OCI-LY3 (cell line): ENCODE results near the gene TLE5.

Experiments
- EZH2phosphoT487 ChIP-seq: fragments of 200-600 bp; shearing (Covaris generic); IDR thresholded peaks from 2 replicates; pipeline ENCODE4 v1.6.1; 2018; ENCODE audit warnings: antibody characterized with exemption, mixed run types, low read depth
- TF ChIP-seq, protein P1 (sequence below): fragments of 200-600, 300-600 bp; sonication (generic); IDR thresholded peaks from 2 replicates; pipeline ENCODE4 v1.5.1; 2014; ENCODE audit warnings: antibody characterized with exemption, low read length, low read depth

DNA sequence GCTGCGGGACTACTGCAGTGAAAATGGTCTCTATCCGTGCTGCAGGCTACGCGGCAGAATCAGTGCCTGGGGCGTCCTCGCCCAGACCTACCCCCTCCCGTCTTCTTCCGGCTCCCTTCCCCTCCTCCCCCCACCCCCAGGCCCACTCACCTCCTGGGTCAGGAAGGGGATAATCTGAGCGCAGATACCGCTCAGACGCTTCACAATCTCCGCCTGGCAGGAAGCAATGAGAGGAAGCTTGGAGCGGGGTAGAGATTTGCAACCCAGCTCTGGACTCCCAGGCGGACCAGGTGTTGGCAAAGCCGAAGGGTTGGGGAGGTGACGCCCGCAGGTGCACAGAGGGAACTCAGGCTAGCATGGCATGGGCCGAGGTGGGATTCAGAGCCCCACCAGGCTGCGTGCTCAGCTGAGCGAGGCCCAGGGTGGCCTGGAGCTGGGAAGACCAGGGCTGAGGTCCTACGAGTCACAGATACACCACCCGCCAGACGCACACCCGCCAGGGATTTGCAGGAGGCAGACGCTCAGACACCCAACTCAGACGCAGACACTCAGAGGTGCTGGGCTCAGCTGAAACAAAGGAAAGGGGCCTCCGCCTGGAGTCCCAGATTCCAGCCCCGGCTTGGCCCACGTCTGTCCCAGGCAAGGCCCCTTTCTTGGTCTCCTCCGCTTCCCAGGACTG is 37.3 kb downstream of the TLE5 start:
- TF ChIP-seq, protein P1, sequence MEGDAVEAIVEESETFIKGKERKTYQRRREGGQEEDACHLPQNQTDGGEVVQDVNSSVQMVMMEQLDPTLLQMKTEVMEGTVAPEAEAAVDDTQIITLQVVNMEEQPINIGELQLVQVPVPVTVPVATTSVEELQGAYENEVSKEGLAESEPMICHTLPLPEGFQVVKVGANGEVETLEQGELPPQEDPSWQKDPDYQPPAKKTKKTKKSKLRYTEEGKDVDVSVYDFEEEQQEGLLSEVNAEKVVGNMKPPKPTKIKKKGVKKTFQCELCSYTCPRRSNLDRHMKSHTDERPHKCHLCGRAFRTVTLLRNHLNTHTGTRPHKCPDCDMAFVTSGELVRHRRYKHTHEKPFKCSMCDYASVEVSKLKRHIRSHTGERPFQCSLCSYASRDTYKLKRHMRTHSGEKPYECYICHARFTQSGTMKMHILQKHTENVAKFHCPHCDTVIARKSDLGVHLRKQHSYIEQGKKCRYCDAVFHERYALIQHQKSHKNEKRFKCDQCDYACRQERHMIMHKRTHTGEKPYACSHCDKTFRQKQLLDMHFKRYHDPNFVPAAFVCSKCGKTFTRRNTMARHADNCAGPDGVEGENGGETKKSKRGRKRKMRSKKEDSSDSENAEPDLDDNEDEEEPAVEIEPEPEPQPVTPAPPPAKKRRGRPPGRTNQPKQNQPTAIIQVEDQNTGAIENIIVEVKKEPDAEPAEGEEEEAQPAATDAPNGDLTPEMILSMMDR = no peak
- TF ChIP-seq EZH2phosphoT487 = no peak
